OCI-LY1 (cell line): ENCODE measurements around the gene PRSS22.

ENCODE experiments used
- H2AFZ ChIP-seq: fragments of 200-600 bp; sonication (generic), shearing (Covaris generic); 2 replicates; pipeline ENCODE4 v1.6.0; 2014; ENCODE audit warnings: antibody characterized with exemption, mild to moderate bottlenecking, low read length
- H3F3A ChIP-seq: fragments of 200-600 bp; sonication (generic), shearing (Covaris generic); 2 replicates; pipeline ENCODE4 v1.6.0; 2014; ENCODE audit warnings: mild to moderate bottlenecking, antibody characterized with exemption, low read length, moderate library complexity; ENCODE audit not compliant: insufficient read depth
- H3K27ac ChIP-seq: fragments of 200-600 bp; sonication (generic); 2 replicates; pipeline ENCODE4 v1.5.1; 2014; ENCODE audit warnings: low read length, mixed run types, mild to moderate bottlenecking, low read depth; ENCODE audit not compliant: poor library complexity, severe bottlenecking
- H3K27me3 ChIP-seq: fragments of 200-600 bp; sonication (generic); 2 replicates; pipeline ENCODE4 v1.6.0; 2014; ENCODE audit warnings: antibody characterized with exemption, mild to moderate bottlenecking, low read length, moderate library complexity; ENCODE audit not compliant: insufficient read depth
- H3K36me3 ChIP-seq: fragments of 200-600 bp; sonication (generic); 2 replicates; pipeline ENCODE4 v1.6.1; 2014; ENCODE audit warnings: mild to moderate bottlenecking, antibody characterized with exemption, low read length, moderate library complexity, mixed read lengths; ENCODE audit not compliant: insufficient read depth
- H3K4me1 ChIP-seq: fragments of 200-600 bp; sonication (generic); 2 replicates; pipeline ENCODE4 v1.5.1; 2014; ENCODE audit warnings: mild to moderate bottlenecking, low read length, moderate library complexity; ENCODE audit not compliant: insufficient read depth, severe bottlenecking
- H3K4me2 ChIP-seq: fragments of 200-600 bp; sonication (generic), shearing (Covaris generic); 2 replicates; pipeline ENCODE4 v1.6.1; 2014; ENCODE audit warnings: low read length
- H3K4me3 ChIP-seq: fragments of 200-600 bp; sonication (generic); 2 replicates; pipeline ENCODE4 v1.5.1; 2014; ENCODE audit warnings: low read length, low read depth, mild to moderate bottlenecking, mixed read lengths; ENCODE audit not compliant: poor library complexity, severe bottlenecking
- H3K79me2 ChIP-seq: fragments of 200-600 bp; shearing (Covaris generic); 2 replicates; pipeline ENCODE4 v1.6.1; 2016; ENCODE audit warnings: mixed run types, low read length, mixed read lengths; ENCODE audit not compliant: insufficient read depth
- H3K9ac ChIP-seq: fragments of 200-600 bp; sonication (generic), shearing (Covaris generic); 2 replicates; pipeline ENCODE4 v1.6.1; 2014; ENCODE audit warnings: mild to moderate bottlenecking, low read length, mixed read lengths
- H3K9me2 ChIP-seq: fragments of 200-600 bp; sonication (generic), shearing (Covaris generic); 2 replicates; pipeline ENCODE4 v1.6.1; 2014; ENCODE audit warnings: low read depth, mild to moderate bottlenecking, low read length, mixed read lengths
- H3K9me3 ChIP-seq: fragments of 200-600 bp; shearing (Covaris generic); 2 replicates; pipeline ENCODE4 v1.6.1; 2014; ENCODE audit warnings: low read length, mixed read lengths
- H4K20me1 ChIP-seq: fragments of 200-600 bp; sonication (generic), shearing (Covaris generic); 2 replicates; pipeline ENCODE4 v1.6.0; 2016; ENCODE audit warnings: mild to moderate bottlenecking, low read length; ENCODE audit not compliant: insufficient read depth
- EZH2 ChIP-seq: fragments of 200-600 bp; sonication (generic), shearing (Covaris generic); IDR thresholded peaks from 2 replicates; pipeline ENCODE4 v1.8.0; 2017; ENCODE audit warnings: borderline replicate concordance, mixed run types, mild to moderate bottlenecking, antibody characterized with exemption, low read length, moderate library complexity, mixed read lengths
- TF ChIP-seq, protein P1 (sequence below): fragments of 200-600 bp; sonication (generic), shearing (Covaris generic); IDR thresholded peaks from 2 replicates; pipeline ENCODE4 v1.5.1; 2017; ENCODE audit warnings: mild to moderate bottlenecking, antibody characterized with exemption, low read length, moderate library complexity, mixed read lengths

PRSS22 gene

GRCh38 chr16:2811703-2812471 lies 46.1 kb downstream of the PRSS22 start:
- H3K27ac ChIP-seq: no peak overlapping the region
- TF ChIP-seq, protein P1, sequence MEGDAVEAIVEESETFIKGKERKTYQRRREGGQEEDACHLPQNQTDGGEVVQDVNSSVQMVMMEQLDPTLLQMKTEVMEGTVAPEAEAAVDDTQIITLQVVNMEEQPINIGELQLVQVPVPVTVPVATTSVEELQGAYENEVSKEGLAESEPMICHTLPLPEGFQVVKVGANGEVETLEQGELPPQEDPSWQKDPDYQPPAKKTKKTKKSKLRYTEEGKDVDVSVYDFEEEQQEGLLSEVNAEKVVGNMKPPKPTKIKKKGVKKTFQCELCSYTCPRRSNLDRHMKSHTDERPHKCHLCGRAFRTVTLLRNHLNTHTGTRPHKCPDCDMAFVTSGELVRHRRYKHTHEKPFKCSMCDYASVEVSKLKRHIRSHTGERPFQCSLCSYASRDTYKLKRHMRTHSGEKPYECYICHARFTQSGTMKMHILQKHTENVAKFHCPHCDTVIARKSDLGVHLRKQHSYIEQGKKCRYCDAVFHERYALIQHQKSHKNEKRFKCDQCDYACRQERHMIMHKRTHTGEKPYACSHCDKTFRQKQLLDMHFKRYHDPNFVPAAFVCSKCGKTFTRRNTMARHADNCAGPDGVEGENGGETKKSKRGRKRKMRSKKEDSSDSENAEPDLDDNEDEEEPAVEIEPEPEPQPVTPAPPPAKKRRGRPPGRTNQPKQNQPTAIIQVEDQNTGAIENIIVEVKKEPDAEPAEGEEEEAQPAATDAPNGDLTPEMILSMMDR: no peak
- TF ChIP-seq EZH2: no peak
- H2AFZ ChIP-seq: no peak overlapping the region
- H3K79me2 ChIP-seq: no peaks in the 10 kb centered on the region
- no peak overlapping the region for H3K9ac ChIP-seq
- H3K9me3 ChIP-seq: no peaks in the 10 kb centered on the region
- no peak overlapping the region for H3K4me2 ChIP-seq
- no peaks in the 10 kb centered on the region for H4K20me1 ChIP-seq
- H3K27me3 ChIP-seq: peaks cover 9% of the 10 kb centered on the region
- no peaks in the 10 kb centered on the region for H3K36me3 ChIP-seq
- H3K9me2 ChIP-seq: no peaks in the 10 kb centered on the region
- no peak overlapping the region for H3K4me3 ChIP-seq
- no peaks in the 10 kb centered on the region for H3K4me1 ChIP-seq
- H3F3A ChIP-seq: no peaks in the 10 kb centered on the region

DNA sequence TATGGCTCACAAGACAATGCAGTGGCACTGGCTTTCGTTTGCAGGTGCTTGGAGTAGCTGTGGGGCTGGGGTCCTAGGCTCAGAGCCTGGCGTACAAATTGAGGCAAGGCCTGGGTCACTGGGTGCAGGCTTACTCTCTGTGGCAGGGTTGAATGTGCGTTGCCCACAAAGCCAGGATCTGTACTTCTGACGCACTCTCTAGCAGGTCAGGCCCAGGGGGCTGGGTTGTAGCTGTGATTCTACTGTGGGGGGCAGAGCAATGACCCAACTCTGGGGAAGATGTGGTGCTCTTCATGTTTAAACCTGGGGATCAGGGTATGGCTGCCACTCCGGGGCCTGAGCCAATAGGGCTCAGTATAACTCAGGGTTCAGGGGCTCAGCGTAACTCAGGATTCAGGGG lies 47.3 kb downstream of the PRSS22 start:
- TF ChIP-seq, protein P1: no peak
- TF ChIP-seq EZH2: no peak
- H3K4me3 ChIP-seq: no peak overlapping the region
- H3K4me2 ChIP-seq: no peak overlapping the region
- no peaks in the 10 kb centered on the region for H3F3A ChIP-seq
- no peak overlapping the region for H3K9ac ChIP-seq
- no peaks in the 10 kb centered on the region for H4K20me1 ChIP-seq
- no peak overlapping the region for H2AFZ ChIP-seq
- H3K27me3 ChIP-seq: peaks cover 9% of the 10 kb centered on the region
- H3K27ac ChIP-seq: no peak overlapping the region
- H3K79me2 ChIP-seq: no peaks in the 10 kb centered on the region
- no peaks in the 10 kb centered on the region for H3K4me1 ChIP-seq
- no peaks in the 10 kb centered on the region for H3K9me3 ChIP-seq
- H3K36me3 ChIP-seq: no peaks in the 10 kb centered on the region
- H3K9me2 ChIP-seq: no peaks in the 10 kb centered on the region

DNA sequence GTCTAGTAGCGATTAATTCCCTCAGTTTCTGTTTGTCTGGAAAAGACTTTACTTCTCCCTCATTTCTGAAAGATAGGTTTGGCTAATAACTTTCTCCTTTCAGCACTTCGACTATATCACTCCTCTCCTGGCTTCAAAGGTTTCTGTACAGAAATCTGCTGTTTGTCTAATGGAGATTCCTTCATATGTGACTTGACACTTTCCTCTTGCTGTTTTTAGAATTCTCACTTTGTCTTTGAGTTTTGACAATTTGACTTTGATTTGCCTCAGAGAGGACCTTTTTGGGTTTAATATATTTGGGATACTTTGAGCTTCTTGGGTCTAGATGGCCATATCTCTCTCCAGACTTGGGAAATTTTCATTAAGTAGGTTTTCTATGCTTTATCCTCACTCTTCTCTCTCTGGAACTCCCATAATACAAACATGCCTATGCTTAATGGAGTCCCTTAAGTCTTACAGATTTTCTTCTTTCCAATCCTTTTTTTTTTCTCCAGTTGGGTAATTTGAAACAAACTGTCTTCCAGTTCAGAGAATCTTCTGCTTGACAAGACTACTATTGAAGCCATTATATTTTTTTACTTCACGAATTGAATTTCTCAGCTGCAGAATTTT lies 48.7 kb downstream of the PRSS22 start:
- Histone ChIP-seq H3K4me3 (no peak overlapping the region), H3K4me2 (no peak overlapping the region), H4K20me1 (no peaks in the 10 kb centered on the region), H3K9me3 (no peaks in the 10 kb centered on the region), H3K36me3 (no peaks in the 10 kb centered on the region), H3K79me2 (no peaks in the 10 kb centered on the region), H2AFZ (no peak overlapping the region), H3K27me3 (peaks cover 18% of the 10 kb centered on the region), H3F3A (no peaks in the 10 kb centered on the region), H3K9me2 (no peaks in the 10 kb centered on the region), H3K9ac (no peak overlapping the region), H3K27ac (no peak overlapping the region), H3K4me1 (no peaks in the 10 kb centered on the region)
- TF ChIP-seq, protein P1: no peak
- TF ChIP-seq EZH2: no peak
